ENCODE measurements around the gene MPPED1. TPM values are rescaled to one million over a fixed set of nuclear protein-coding genes. Genes with fewer than 3 reads are reported as not detected.

Gene MPPED1
- total and polyA plus RNA-seq, 4 experiments from 2014 or later, result not detected

DNA sequence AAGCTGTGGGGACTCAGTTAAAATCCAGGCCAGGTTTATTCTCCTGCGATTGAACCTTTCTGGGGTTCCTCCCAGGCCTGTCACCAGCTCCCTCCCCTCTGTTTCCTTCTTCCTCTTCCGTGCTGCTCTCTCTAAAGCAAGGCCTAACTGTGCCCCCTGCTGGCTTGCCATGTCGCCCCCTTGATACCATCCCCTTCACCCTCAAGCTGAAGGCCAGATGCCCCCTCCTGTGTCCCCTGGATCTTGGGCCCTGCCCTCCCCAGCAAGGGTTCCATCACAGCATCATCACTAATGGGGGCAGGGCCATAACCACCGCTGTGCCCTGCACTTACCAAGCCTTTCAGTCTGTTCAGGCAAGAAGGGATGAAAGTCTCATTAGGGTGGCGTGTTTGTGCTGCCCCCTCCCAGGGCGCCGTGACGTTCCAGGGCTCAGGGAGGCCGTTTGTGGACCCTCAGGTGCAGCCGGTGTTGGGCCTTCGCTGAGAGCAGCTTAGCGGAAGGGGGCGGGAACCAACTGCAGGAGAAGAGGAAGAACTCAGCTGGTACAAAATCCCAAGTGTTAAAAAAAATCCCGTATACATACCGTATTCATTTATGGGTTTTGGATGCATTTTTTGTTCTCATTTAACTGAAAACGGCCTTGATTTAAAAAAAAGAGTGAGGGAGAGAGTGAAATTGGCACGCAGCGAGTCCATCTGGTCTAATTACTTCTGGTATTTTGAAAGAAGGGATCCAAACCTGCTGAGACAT lies 69.9 kb downstream of the MPPED1 start:
- H3K27ac ChIP-seq (ENCODE audit: low read depth, low read length), result no peak overlapping the region
- no peaks in the 10 kb centered on the region for H3K4me1 ChIP-seq (ENCODE audit: insufficient read depth, low read length)
- no peaks in the 10 kb centered on the region for H3K9me3 ChIP-seq (ENCODE audit: control insufficient read depth in 1 of 2, low read length in 2 of 2)
- Mint-ChIP-seq H3K4me3 (peak overlapping the region in 7 of 8 donors; percentile 22 to 65 (median 59)), H3K36me3 (no peaks in the 10 kb centered on the region), H3K27ac (peak overlapping the region in 4 of 7 donors; percentile 23 to 52 (median 41)), H3K4me1 (peaks cover 0 to 5% (median 2%) of the 10 kb centered on the region in 4 donors), H3K27me3 (no peaks in the 10 kb centered on the region), H3K9me3 (no peaks in the 10 kb centered on the region)
- ChIA-PET CTCF (ENCODE audit: partially characterized antibody) (no interaction called here), POLR2A (ENCODE audit: partially characterized antibody) (no interaction called here)
- intact Hi-C loops (cut with micrococcal nuclease), result no loop called here
- peak in 1 of 5 donors; percentile 0 for DNase-seq
- no peak overlapping the region for H3K4me3 ChIP-seq (ENCODE audit: low read length in 2 of 2)
- no peaks in the 10 kb centered on the region for H3K27me3 ChIP-seq (ENCODE audit: insufficient read depth, low read length)
- H3K36me3 ChIP-seq (ENCODE audit: insufficient read depth, low read length), result no peaks in the 10 kb centered on the region

DNA sequence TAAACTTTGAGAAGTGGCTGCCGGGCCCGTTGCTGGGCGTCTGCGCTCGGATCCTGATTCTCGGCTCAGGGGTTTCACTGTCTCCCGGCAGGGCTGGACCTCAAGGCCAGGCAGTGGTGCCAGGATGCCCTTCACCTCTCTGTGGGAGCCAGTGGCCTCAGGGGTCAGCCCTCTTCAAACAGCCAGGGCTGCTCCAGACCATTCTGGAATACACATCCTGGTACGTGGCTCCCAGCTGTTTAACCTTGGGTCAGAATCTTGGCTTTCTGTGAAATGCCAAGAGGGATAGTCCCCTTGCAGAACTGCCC lies 70.5 kb downstream of the MPPED1 start:
- Histone ChIP-seq H3K4me1 (ENCODE audit: insufficient read depth, low read length) (no peaks in the 10 kb centered on the region), H3K27ac (ENCODE audit: low read depth, low read length) (no peak overlapping the region), H3K36me3 (ENCODE audit: insufficient read depth, low read length) (no peaks in the 10 kb centered on the region), H3K9me3 (ENCODE audit: control insufficient read depth in 1 of 2, low read length in 2 of 2) (no peaks in the 10 kb centered on the region), H3K27me3 (ENCODE audit: insufficient read depth, low read length) (no peaks in the 10 kb centered on the region), H3K4me3 (ENCODE audit: low read length in 2 of 2) (no peak overlapping the region)
- Mint-ChIP-seq H3K4me1 (peaks cover 0 to 5% (median 2%) of the 10 kb centered on the region in 4 donors), H3K9me3 (no peaks in the 10 kb centered on the region), H3K4me3 (no peak overlapping the region), H3K27ac (no peak overlapping the region), H3K27me3 (no peaks in the 10 kb centered on the region), H3K36me3 (no peaks in the 10 kb centered on the region)
- no peak for DNase-seq
- ChIA-PET CTCF (ENCODE audit: partially characterized antibody) (no interaction called here), POLR2A (ENCODE audit: partially characterized antibody) (no interaction called here)
- intact Hi-C loops (cut with micrococcal nuclease), result no loop called here

DNA sequence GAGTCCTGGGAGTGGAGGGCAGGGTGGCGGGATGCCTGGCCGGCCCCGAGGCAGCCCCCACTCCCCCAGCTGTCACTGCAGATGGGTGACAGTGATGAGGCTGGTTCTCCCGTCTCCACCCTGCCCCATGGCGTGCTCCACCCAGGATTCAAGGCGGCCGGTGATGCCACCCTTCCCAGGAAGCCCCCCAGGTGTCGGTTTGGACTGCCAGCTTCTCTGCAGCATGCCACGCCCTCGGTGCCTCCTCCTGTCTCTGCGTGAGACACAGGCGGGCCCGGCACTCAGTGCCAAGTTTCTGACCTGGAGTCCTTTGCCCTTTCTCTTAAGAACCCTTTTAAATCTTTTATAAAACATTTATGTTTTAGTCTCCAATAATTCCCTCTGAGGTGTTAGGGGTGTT lies 71.5 kb downstream of the MPPED1 start:
- no peaks in the 10 kb centered on the region for H3K36me3 ChIP-seq (ENCODE audit: insufficient read depth, low read length)
- Mint-ChIP-seq H3K36me3 (no peaks in the 10 kb centered on the region), H3K27ac (no peak overlapping the region), H3K4me3 (no peak overlapping the region), H3K4me1 (peaks cover 0 to 5% (median 2%) of the 10 kb centered on the region in 4 donors), H3K9me3 (no peaks in the 10 kb centered on the region), H3K27me3 (no peaks in the 10 kb centered on the region)
- no peaks in the 10 kb centered on the region for H3K27me3 ChIP-seq (ENCODE audit: insufficient read depth, low read length)
- H3K4me3 ChIP-seq (ENCODE audit: low read length in 2 of 2), result no peak overlapping the region
- H3K9me3 ChIP-seq (ENCODE audit: control insufficient read depth in 1 of 2, low read length in 2 of 2), result no peaks in the 10 kb centered on the region
- no peak overlapping the region for H3K27ac ChIP-seq (ENCODE audit: low read depth, low read length)
- no peak for DNase-seq
- CTCF ChIA-PET (ENCODE audit: partially characterized antibody), result no interaction called here
- no peaks in the 10 kb centered on the region for H3K4me1 ChIP-seq (ENCODE audit: insufficient read depth, low read length)
- intact Hi-C loops (cut with micrococcal nuclease), result no loop called here
- POLR2A ChIA-PET (ENCODE audit: partially characterized antibody), result no interaction called here

DNA sequence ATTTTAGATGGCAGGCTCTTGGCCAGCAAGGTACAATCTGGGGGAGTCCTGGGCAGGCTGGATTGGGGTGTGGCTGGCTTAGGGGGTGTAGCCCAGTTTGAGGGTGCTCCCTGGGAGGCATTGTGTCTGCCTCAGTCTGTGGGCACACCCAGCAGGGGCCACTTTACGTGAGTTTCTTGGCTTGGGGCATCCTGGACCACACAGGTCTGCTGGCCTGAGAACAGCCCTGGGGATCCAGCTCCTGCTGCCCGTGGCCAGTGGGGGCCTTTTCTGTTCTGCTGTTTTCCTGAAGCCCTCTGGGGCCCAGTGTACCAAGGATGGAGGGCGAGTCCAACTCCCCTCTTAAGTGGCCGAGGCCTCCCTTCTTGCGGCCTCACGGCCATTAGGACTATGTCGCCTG lies 71.9 kb downstream of the MPPED1 start:
- POLR2A ChIA-PET (ENCODE audit: partially characterized antibody), result no interaction called here
- no peak for DNase-seq
- no peaks in the 10 kb centered on the region for H3K27me3 ChIP-seq (ENCODE audit: insufficient read depth, low read length)
- no peaks in the 10 kb centered on the region for H3K9me3 ChIP-seq (ENCODE audit: control insufficient read depth in 1 of 2, low read length in 2 of 2)
- Mint-ChIP-seq H3K27ac (no peak overlapping the region), H3K9me3 (no peaks in the 10 kb centered on the region), H3K36me3 (no peaks in the 10 kb centered on the region), H3K4me1 (peaks cover 0 to 5% (median 2%) of the 10 kb centered on the region in 4 donors), H3K4me3 (no peak overlapping the region), H3K27me3 (no peaks in the 10 kb centered on the region)
- H3K4me3 ChIP-seq (ENCODE audit: low read length in 2 of 2), result no peak overlapping the region
- intact Hi-C loops (cut with micrococcal nuclease), result no loop called here
- H3K36me3 ChIP-seq (ENCODE audit: insufficient read depth, low read length), result no peaks in the 10 kb centered on the region
- no peak overlapping the region for H3K27ac ChIP-seq (ENCODE audit: low read depth, low read length)
- no peaks in the 10 kb centered on the region for H3K4me1 ChIP-seq (ENCODE audit: insufficient read depth, low read length)
- CTCF ChIA-PET (ENCODE audit: partially characterized antibody), result no interaction called here

DNA sequence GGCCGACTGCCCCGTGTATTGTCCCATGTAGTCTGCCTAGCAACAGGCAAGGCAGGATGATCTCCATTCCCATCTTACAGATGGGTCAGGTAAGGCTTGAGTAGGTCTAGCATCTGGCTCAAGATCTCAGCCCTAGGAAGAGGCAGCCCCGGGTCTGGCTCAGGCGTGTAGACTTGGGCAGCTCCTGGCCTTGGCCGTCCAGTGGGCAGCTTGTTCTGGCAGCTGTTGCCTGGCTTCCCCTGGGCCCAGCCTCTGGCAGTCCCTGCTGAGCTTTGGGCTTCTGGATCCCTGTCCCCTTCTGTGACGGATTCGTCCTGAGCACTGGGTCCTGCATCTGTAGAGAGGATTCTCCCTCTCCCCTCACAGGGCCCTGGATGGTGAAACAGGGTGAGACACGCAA lies 72.4 kb downstream of the MPPED1 start:
- Histone ChIP-seq H3K27me3 (ENCODE audit: insufficient read depth, low read length) (no peaks in the 10 kb centered on the region), H3K4me3 (ENCODE audit: low read length in 2 of 2) (no peak overlapping the region), H3K36me3 (ENCODE audit: insufficient read depth, low read length) (no peaks in the 10 kb centered on the region), H3K4me1 (ENCODE audit: insufficient read depth, low read length) (no peaks in the 10 kb centered on the region), H3K27ac (ENCODE audit: low read depth, low read length) (no peak overlapping the region), H3K9me3 (ENCODE audit: control insufficient read depth in 1 of 2, low read length in 2 of 2) (no peaks in the 10 kb centered on the region)
- DNase-seq, result no peak
- ChIA-PET POLR2A (ENCODE audit: partially characterized antibody) (no interaction called here), CTCF (ENCODE audit: partially characterized antibody) (no interaction called here)
- intact Hi-C loops (cut with micrococcal nuclease), result no loop called here
- no peak overlapping the region for H3K4me3 Mint-ChIP-seq
- no peak overlapping the region for H3K27ac Mint-ChIP-seq
- H3K36me3 Mint-ChIP-seq, result no peaks in the 10 kb centered on the region
- peaks cover 0 to 5% (median 2%) of the 10 kb centered on the region in 4 donors for H3K4me1 Mint-ChIP-seq
- no peaks in the 10 kb centered on the region for H3K9me3 Mint-ChIP-seq
- H3K27me3 Mint-ChIP-seq, result no peaks in the 10 kb centered on the region

DNA sequence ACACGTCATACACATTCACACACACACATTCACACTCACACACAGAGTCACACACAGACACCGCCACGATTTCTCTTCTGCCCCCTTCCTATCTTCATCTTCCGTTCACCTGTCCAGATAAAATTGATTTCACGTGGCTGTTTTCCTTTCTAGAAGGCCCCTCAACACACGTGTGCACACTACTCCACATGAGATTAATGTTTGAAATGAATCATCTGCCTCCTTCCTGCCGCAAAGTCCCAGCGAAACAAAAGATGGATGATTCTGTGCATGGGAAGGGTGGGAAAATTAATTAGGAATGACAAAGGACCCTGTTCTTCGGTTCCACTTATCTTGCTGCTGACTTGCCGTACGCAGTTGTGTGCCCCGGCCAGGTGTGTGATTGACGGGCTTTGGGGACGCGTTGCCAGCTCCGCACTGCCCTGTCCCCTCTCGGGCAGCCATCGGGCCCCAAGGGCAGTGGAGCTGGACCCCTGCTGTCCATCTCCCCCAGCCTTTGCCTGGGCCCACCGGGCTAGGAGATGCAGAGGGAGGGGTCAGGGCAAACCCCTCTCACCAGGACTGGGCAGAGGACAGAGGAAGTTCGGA lies 73.8 kb downstream of the MPPED1 start:
- H3K4me3 Mint-ChIP-seq, result no peak overlapping the region
- H3K36me3 Mint-ChIP-seq, result no peaks in the 10 kb centered on the region
- POLR2A ChIA-PET (ENCODE audit: partially characterized antibody), result no interaction called here

DNA sequence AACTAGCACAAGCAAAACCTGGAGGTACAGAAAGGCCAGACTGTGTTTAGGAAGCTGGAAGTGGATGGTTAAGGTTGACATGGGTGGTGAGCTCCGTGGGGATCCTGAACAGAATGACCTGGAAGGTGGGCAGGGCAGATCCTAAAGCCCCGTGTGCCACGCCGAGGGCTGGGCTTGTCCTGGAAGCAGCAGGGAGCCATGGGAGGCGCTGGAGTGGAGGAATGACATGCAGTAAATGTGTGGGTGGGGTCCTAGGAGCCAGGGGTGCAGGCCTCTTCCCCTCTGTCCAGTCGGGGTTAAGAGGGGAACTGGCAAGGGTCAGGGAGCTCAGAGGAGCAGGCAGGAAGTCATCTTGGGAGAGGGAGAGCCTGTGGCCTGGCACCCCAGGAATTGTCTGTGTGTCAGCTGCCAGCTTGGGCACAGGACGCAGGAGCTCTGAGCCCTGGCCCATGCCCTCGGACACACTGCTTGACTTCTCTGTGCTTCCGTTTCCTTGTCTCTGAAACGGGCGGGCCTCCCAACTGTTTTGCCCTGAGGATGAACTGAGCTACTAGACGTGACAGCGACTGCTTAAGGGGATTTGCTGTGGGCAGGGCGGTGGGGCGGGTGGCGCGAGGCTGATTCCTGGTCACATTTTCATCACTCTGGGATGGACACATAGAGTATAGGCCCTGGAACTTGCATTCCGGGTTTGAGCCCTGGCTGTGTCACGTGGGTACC lies 75.7 kb downstream of the MPPED1 start:
- ChIA-PET POLR2A (ENCODE audit: partially characterized antibody) (no interaction called here), CTCF (ENCODE audit: partially characterized antibody) (no interaction called here)
- Histone ChIP-seq H3K36me3 (ENCODE audit: insufficient read depth, low read length) (no peaks in the 10 kb centered on the region), H3K4me1 (ENCODE audit: insufficient read depth, low read length) (no peaks in the 10 kb centered on the region), H3K9me3 (ENCODE audit: control insufficient read depth in 1 of 2, low read length in 2 of 2) (no peaks in the 10 kb centered on the region), H3K4me3 (ENCODE audit: low read length in 2 of 2) (no peak overlapping the region), H3K27me3 (ENCODE audit: insufficient read depth, low read length) (no peaks in the 10 kb centered on the region), H3K27ac (ENCODE audit: low read depth, low read length) (no peak overlapping the region)
- no peak for DNase-seq
- intact Hi-C loops (cut with micrococcal nuclease), result no loop called here
- H3K36me3 Mint-ChIP-seq, result no peaks in the 10 kb centered on the region
- no peak overlapping the region for H3K4me3 Mint-ChIP-seq
- peaks cover 0 to 3% (median 0%) of the 10 kb centered on the region in 8 donors for H3K9me3 Mint-ChIP-seq
- H3K4me1 Mint-ChIP-seq, result no peaks in the 10 kb centered on the region
- no peaks in the 10 kb centered on the region for H3K27me3 Mint-ChIP-seq
- H3K27ac Mint-ChIP-seq, result no peak overlapping the region

More for the DNA sequence above, 73.8 kb downstream of the MPPED1 start:
- no peaks in the 10 kb centered on the region for H3K9me3 Mint-ChIP-seq
- H3K27ac Mint-ChIP-seq, result no peak overlapping the region
- no peaks in the 10 kb centered on the region for H3K27me3 Mint-ChIP-seq
- no peaks in the 10 kb centered on the region for H3K9me3 ChIP-seq (ENCODE audit: control insufficient read depth in 1 of 2, low read length in 2 of 2)
- no peak overlapping the region for H3K4me3 ChIP-seq (ENCODE audit: low read length in 2 of 2)
- DNase-seq, result no peak
- H3K36me3 ChIP-seq (ENCODE audit: insufficient read depth, low read length), result no peaks in the 10 kb centered on the region
- peaks cover 0 to 5% (median 2%) of the 10 kb centered on the region in 4 donors for H3K4me1 Mint-ChIP-seq
- H3K27ac ChIP-seq (ENCODE audit: low read depth, low read length), result no peak overlapping the region
- CTCF ChIA-PET (ENCODE audit: partially characterized antibody), result interaction anchor here (0.5 kb wide), 1 partner anchor 36 kb away, joined by 4 read pairs; no protein-coding TSS in a partner anchor
- intact Hi-C loops (cut with micrococcal nuclease), result no loop called here
- no peaks in the 10 kb centered on the region for H3K4me1 ChIP-seq (ENCODE audit: insufficient read depth, low read length)
- no peaks in the 10 kb centered on the region for H3K27me3 ChIP-seq (ENCODE audit: insufficient read depth, low read length)

Measured in CD4-positive, alpha-beta memory T cell (primary cell).